Panc1 (cell line): Measurements from ENCODE around the gene KIF2A. TPM values are rescaled to one million over a fixed set of nuclear protein-coding genes. Genes with fewer than 3 reads are reported as not detected.

Experiments
- ATAC-seq: fragments of 200-7000 bp; cut with Tn5 transposase; 2 replicates; pipeline ENCODE4 v1.9.1; 2020; ENCODE audit warnings: mild to moderate bottlenecking, moderate library complexity
- BruUV-seq: library from RNA; stranded (reverse); fragments of 400-500 nt; replicated peaks from 2 replicates; lab custom pipeline; 2021; lab: Mats Ljungman, UMichigan
- CTCF ChIA-PET: fragments of 300-600 bp; sonication (Branson Sonifier 250); formaldehyde crosslinking; loops from one replicate; lab custom pipeline; 2022; ENCODE audit warnings: antibody characterized with exemption; lab: Charles Lee
- POLR2A ChIA-PET: fragments of 300-600 bp; sonication (Branson Sonifier 250); formaldehyde crosslinking; loops from one replicate; lab custom pipeline; 2022; ENCODE audit warnings: antibody characterized with exemption; lab: Charles Lee
- DNase-seq: peaks from one replicate; pipeline ENCODE4 v3.0.0-alpha.2; 2010; ENCODE audit warnings: low read depth, low spot score
- H3K27ac ChIP-seq: 2 replicates; pipeline ENCODE4 v1.5.1; 2011; ENCODE audit warnings: mild to moderate bottlenecking, low read length, inconsistent platforms
- H3K27me3 ChIP-seq: fragments of 200-500 bp; sonication (Bioruptor generic); 2 replicates; pipeline ENCODE4 v1.6.0; 2014; ENCODE audit warnings: low read length, inconsistent platforms; ENCODE audit not compliant: control insufficient read depth, insufficient read depth
- H3K36me3 ChIP-seq: fragments of 200-500 bp; sonication (Bioruptor generic); 2 replicates; pipeline ENCODE4 v1.5.1; 2014; ENCODE audit warnings: inconsistent platforms, mild to moderate bottlenecking, low read length, moderate library complexity; ENCODE audit not compliant: control insufficient read depth, insufficient read depth
- H3K4me1 ChIP-seq: 2 replicates; pipeline ENCODE4 v1.5.1; 2011; ENCODE audit warnings: inconsistent platforms, mild to moderate bottlenecking, low read length, moderate library complexity; ENCODE audit not compliant: control insufficient read depth, insufficient read depth
- H3K4me3 ChIP-seq, 2 experiments: 2 replicates each; pipeline ENCODE4 v1.5.1; 2011 to 2012; ENCODE audit warnings: low read depth in 2 of 2, low read length in 2 of 2, mild to moderate bottlenecking in 2 of 2, inconsistent platforms in 1 of 2, moderate library complexity in 1 of 2
- H3K9me3 ChIP-seq: fragments of 200-500 bp; sonication (Bioruptor generic); 2 replicates; pipeline ENCODE4 v1.5.1; 2014; ENCODE audit warnings: low read depth, mild to moderate bottlenecking, inconsistent platforms, low read length, moderate library complexity; ENCODE audit not compliant: control insufficient read depth, insufficient read depth
- POLR2AphosphoS5 ChIP-seq: IDR thresholded peaks from 2 replicates; pipeline ENCODE4 v1.6.1; 2012; ENCODE audit warnings: mild to moderate bottlenecking, low read depth, low read length, moderate library complexity
- SIN3A ChIP-seq: IDR thresholded peaks from 2 replicates; pipeline ENCODE4 v1.6.1; 2012; ENCODE audit warnings: low read depth, mild to moderate bottlenecking, low read length, moderate library complexity, borderline replicate concordance; ENCODE audit not compliant: insufficient read depth
- TCF7L2 ChIP-seq: IDR thresholded peaks from 2 replicates; pipeline ENCODE4 v1.6.1; 2011; ENCODE audit warnings: mild to moderate bottlenecking, low read depth, low read length, inconsistent platforms
- in situ Hi-C: cut with HindIII; loops from 2 replicates; pipeline ENCODE4 v1.10.0; 2016; ENCODE audit warnings: low sequenced_read_pairs, low pct_unique_long_range_greater_than_20kb
- intact Hi-C: fragments of 100-400 bp; cut with micrococcal nuclease; formaldehyde crosslinking; loops from one replicate; pipeline ENCODE4 v1.10.0; 2022; ENCODE audit not compliant: unreplicated experiment
- total RNA-seq: library from RNA; stranded (reverse); gene quantifications from one replicate; pipeline ENCODE4 v1.2.1, GENCODE V29; 2021; ENCODE audit not compliant: unreplicated experiment
- TF ChIP-seq, protein P1 (sequence below), 2 experiments: IDR thresholded peaks; 2 replicates each; pipeline ENCODE4 v1.6.1; 2011 to 2012; ENCODE audit warnings: low read depth in 2 of 2, control low read depth in 1 of 2, low read length in 1 of 2, mild to moderate bottlenecking in 1 of 2, moderate library complexity in 1 of 2; ENCODE audit not compliant: insufficient read depth in 1 of 2
- TF ChIP-seq, protein P2 (sequence below): fragments of 450-650 bp; IDR thresholded peaks from 2 replicates; pipeline ENCODE4 v1.5.1; 2017; ENCODE audit warnings: mild to moderate bottlenecking

Gene KIF2A
- total RNA-seq, 1 experiment from 2014 or later, result 58.9 TPM

DNA sequence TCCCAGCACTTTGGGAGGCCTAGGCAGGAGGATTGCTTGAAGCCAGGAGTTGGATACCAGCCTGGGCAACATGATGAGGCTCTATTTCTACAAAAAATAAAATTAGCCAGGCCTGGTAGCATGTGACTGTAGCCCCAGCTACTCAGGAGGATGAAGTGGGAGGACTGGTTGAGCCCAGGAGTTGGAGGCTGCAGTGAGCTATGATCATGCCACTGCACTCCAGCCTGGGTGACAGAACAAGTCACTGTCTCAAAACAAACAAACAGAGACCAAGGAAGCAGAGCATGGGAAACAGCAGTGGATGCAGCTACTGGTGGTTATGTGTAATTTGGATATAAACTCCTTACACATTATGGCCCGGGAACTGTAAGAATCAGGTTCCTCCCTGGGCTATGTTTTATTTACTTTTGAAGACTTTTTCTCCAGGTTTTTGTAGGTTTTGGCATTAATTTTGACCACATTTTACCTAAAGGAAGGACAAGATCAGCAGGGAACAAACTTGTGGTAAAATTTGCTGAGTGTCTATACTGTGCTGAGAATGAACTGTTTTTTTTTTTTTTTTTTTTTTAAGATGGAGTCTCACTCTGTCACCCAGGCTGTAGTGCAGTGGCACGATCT is 8.3 kb downstream of the KIF2A start:
- POLR2A ChIA-PET, result no interaction called here
- in situ Hi-C loops, result no loop called here
- no peaks in the 10 kb centered on the region for H3K36me3 ChIP-seq
- DNase-seq (no peak), ATAC-seq (0 out of 2 replicates have a peak, but pooled peaks have one; percentile 42)
- no peak overlapping the region for H3K27ac ChIP-seq
- no peaks in the 10 kb centered on the region for H3K27me3 ChIP-seq
- intact Hi-C loops, result no loop called here
- CTCF ChIA-PET, result no interaction called here
- BruUV-seq, result no TSS peak
- TF ChIP-seq, protein P1, sequence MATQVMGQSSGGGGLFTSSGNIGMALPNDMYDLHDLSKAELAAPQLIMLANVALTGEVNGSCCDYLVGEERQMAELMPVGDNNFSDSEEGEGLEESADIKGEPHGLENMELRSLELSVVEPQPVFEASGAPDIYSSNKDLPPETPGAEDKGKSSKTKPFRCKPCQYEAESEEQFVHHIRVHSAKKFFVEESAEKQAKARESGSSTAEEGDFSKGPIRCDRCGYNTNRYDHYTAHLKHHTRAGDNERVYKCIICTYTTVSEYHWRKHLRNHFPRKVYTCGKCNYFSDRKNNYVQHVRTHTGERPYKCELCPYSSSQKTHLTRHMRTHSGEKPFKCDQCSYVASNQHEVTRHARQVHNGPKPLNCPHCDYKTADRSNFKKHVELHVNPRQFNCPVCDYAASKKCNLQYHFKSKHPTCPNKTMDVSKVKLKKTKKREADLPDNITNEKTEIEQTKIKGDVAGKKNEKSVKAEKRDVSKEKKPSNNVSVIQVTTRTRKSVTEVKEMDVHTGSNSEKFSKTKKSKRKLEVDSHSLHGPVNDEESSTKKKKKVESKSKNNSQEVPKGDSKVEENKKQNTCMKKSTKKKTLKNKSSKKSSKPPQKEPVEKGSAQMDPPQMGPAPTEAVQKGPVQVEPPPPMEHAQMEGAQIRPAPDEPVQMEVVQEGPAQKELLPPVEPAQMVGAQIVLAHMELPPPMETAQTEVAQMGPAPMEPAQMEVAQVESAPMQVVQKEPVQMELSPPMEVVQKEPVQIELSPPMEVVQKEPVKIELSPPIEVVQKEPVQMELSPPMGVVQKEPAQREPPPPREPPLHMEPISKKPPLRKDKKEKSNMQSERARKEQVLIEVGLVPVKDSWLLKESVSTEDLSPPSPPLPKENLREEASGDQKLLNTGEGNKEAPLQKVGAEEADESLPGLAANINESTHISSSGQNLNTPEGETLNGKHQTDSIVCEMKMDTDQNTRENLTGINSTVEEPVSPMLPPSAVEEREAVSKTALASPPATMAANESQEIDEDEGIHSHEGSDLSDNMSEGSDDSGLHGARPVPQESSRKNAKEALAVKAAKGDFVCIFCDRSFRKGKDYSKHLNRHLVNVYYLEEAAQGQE (IDR thresholded peaks at IDR 0.05; ENCODE audit: insufficient read depth in 1 of 2, low read depth in 2 of 2, low read length in 1 of 2), result no peak
- TF ChIP-seq SIN3A (no peak), TCF7L2 (no peak), POLR2AphosphoS5 (no peak)
- TF ChIP-seq, protein P2, sequence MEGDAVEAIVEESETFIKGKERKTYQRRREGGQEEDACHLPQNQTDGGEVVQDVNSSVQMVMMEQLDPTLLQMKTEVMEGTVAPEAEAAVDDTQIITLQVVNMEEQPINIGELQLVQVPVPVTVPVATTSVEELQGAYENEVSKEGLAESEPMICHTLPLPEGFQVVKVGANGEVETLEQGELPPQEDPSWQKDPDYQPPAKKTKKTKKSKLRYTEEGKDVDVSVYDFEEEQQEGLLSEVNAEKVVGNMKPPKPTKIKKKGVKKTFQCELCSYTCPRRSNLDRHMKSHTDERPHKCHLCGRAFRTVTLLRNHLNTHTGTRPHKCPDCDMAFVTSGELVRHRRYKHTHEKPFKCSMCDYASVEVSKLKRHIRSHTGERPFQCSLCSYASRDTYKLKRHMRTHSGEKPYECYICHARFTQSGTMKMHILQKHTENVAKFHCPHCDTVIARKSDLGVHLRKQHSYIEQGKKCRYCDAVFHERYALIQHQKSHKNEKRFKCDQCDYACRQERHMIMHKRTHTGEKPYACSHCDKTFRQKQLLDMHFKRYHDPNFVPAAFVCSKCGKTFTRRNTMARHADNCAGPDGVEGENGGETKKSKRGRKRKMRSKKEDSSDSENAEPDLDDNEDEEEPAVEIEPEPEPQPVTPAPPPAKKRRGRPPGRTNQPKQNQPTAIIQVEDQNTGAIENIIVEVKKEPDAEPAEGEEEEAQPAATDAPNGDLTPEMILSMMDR, result no peak
- H3K9me3 ChIP-seq, result no peaks in the 10 kb centered on the region
- no peak overlapping the region for H3K4me3 ChIP-seq
- H3K4me1 ChIP-seq, result peaks cover 17% of the 10 kb centered on the region

DNA sequence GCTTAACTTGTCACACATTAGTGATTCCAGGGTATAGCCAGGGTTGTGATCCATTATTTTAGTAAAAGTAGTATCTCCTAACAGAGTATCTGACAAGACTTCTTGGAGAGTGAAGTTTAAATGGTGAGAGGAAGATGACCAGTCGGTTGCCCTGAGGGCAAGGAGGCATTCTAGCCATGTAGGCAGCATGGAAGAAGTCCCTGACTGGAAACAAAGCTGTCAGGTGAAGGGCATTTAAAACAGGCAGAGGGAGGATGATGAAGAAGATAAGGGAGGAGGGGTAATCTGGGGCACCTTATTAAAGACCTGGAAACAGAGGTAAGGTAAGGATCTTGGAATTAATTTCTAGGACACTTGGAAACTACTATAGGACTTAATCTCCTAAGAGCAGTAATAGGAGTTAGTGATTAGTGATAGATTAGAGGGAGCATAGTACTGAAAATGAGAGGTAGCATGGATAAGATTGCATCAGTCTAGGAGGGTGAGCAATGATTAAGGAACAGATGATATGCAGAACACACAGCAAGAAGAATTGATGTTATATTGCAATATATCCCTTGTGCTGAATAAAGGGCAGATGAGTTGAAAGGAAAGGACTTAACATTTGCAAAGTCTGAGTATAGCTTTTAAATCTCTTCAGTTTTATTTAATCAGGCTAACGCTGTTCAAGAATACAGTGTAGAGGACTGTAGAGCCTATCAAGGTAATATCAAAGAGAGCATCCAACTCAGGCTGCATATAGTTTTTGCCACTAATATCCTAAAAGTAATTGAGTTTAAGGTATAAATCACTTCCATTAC is 9.6 kb downstream of the KIF2A start:
- in situ Hi-C loops, result no loop called here
- Histone ChIP-seq H3K27me3 (no peaks in the 10 kb centered on the region), H3K27ac (peak overlapping the region; percentile 0; the same call in 1 of the 2 replicates), H3K4me3 (no peak overlapping the region), H3K9me3 (no peaks in the 10 kb centered on the region), H3K4me1 (peaks cover 16% of the 10 kb centered on the region), H3K36me3 (no peaks in the 10 kb centered on the region)
- ATAC-seq (no peak), DNase-seq (no peak)
- TF ChIP-seq POLR2AphosphoS5, result no peak
- TF ChIP-seq, protein P1 (IDR thresholded peaks at IDR 0.05; ENCODE audit: insufficient read depth in 1 of 2, low read depth in 2 of 2, low read length in 1 of 2), result no peak
- TF ChIP-seq, protein P2, result no peak
- TF ChIP-seq SIN3A, result no peak
- no peak for TF ChIP-seq TCF7L2
- intact Hi-C loops, result no loop called here
- BruUV-seq, result no TSS peak
- ChIA-PET POLR2A (no interaction called here), CTCF (no interaction called here)
